Measurements from ENCODE around the gene TARS3.

Gene TARS3

DNA sequence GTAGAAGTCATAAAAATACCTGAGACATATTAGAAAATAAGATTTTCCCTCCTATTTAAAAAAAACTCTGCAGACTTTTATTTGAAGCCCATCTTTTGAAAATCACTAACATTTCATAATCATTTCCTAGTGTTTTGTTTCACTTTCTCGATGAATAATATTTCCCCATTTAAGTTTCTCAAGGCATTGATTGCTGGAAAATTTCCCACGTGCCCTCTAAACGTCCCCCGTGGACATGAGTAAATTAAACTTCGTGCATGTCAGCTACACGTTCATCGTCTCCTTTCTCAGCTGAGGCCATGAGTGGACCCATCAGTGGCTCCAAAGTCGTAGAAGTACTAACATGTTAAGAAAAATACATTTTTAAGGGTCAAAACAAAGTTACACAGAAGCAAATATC, 70.1 kb downstream of the TARS3 start:
- Histone ChIP-seq H3K9me3 (ENCODE audit: insufficient read depth, low read length, severe bottlenecking) (no peaks in the 10 kb centered on the region), H3K4me2 (ENCODE audit: insufficient read depth, low read length) (no peak overlapping the region), H3K27me3 (ENCODE audit: insufficient read depth, low read length, poor library complexity) (no peaks in the 10 kb centered on the region), H3K79me2 (ENCODE audit: insufficient read depth, low read length) (peaks cover 38% of the 10 kb centered on the region), H3K4me3 (ENCODE audit: low read depth in 1 of 2, low read length in 2 of 2) (no peak overlapping the region), H3K9ac (ENCODE audit: low read depth, low read length) (no peak overlapping the region), H3K4me1 (ENCODE audit: insufficient read depth, low read length) (peaks cover 35% of the 10 kb centered on the region), H3K27ac (ENCODE audit: low read length) (no peak overlapping the region), H4K20me1 (ENCODE audit: insufficient read depth, low read length) (peaks cover 9% of the 10 kb centered on the region; the same call in 1 of the 2 replicates), H3K36me3 (ENCODE audit: insufficient read depth, low read length) (peaks cover 10% of the 10 kb centered on the region), H2AFZ (ENCODE audit: low read depth, low read length) (no peak overlapping the region)
- ATAC-seq (ENCODE audit: insufficient read depth, low read depth) (no peak), DNase-seq (no peak)
- TF ChIP-seq EZH2 (IDR thresholded peaks at IDR 0.05; ENCODE audit: borderline replicate concordance, low read depth, low read length, severe bottlenecking), result no peak
- TF ChIP-seq, protein P1, sequence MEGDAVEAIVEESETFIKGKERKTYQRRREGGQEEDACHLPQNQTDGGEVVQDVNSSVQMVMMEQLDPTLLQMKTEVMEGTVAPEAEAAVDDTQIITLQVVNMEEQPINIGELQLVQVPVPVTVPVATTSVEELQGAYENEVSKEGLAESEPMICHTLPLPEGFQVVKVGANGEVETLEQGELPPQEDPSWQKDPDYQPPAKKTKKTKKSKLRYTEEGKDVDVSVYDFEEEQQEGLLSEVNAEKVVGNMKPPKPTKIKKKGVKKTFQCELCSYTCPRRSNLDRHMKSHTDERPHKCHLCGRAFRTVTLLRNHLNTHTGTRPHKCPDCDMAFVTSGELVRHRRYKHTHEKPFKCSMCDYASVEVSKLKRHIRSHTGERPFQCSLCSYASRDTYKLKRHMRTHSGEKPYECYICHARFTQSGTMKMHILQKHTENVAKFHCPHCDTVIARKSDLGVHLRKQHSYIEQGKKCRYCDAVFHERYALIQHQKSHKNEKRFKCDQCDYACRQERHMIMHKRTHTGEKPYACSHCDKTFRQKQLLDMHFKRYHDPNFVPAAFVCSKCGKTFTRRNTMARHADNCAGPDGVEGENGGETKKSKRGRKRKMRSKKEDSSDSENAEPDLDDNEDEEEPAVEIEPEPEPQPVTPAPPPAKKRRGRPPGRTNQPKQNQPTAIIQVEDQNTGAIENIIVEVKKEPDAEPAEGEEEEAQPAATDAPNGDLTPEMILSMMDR (IDR thresholded peaks at IDR 0.05; ENCODE audit: borderline replicate concordance, extremely low read depth, low read length, poor library complexity, severe bottlenecking), result no peak

DNA sequence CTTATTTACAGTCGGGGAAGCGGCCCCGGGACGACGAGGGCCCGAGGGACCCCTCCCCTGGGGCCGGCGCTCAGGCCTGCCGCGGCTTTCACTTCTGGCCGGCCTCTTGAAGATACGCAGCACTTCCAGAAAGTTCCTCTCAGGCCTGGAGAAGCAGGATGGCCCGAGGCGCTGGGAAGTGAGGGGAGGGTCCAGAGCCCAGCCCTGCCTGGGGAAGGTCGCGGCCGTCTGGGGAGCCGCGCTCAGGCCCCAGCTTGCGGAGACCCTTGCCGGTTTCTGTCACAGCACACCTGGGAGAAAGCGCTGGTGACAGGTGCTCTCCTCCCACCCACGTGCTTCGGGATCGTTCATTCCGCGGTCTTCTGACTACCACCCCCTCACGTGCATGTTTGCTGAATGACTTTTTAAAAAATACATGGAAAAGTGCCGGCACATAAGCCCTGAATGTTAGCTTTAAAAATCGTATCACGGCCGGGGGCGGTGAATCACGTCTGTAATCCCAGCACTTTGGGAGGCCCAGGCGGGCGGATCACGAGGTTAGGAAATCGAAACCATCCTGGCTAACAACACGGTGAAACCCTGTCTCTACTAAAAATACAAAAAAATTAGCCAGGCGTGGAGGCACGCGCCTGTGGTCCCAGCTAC, 71.4 kb downstream of the TARS3 start:
- ATAC-seq (ENCODE audit: insufficient read depth, low read depth) (no peak; the same call in 1 of the 3 replicates), DNase-seq (no peak)
- Histone ChIP-seq H3K4me2 (ENCODE audit: insufficient read depth, low read length) (peak overlapping the region; percentile 88), H4K20me1 (ENCODE audit: insufficient read depth, low read length) (peaks cover 15% of the 10 kb centered on the region; the same call in 1 of the 2 replicates), H2AFZ (ENCODE audit: low read depth, low read length) (peak overlapping the region; percentile 92), H3K9me3 (ENCODE audit: insufficient read depth, low read length, severe bottlenecking) (no peaks in the 10 kb centered on the region), H3K4me3 (ENCODE audit: low read depth in 1 of 2, low read length in 2 of 2) (peak overlapping the region; percentile 92 to 93; a peak in 3 of 4 replicates), H3K27ac (ENCODE audit: low read length) (peak overlapping the region; percentile 93), H3K4me1 (ENCODE audit: insufficient read depth, low read length) (peaks cover 45% of the 10 kb centered on the region), H3K27me3 (ENCODE audit: insufficient read depth, low read length, poor library complexity) (no peaks in the 10 kb centered on the region), H3K9ac (ENCODE audit: low read depth, low read length) (peak overlapping the region; percentile 91), H3K79me2 (ENCODE audit: insufficient read depth, low read length) (peaks cover 51% of the 10 kb centered on the region), H3K36me3 (ENCODE audit: insufficient read depth, low read length) (peaks cover 22% of the 10 kb centered on the region)
- TF ChIP-seq, protein P1 (IDR thresholded peaks at IDR 0.05; ENCODE audit: borderline replicate concordance, extremely low read depth, low read length, poor library complexity, severe bottlenecking), result no peak
- no peak for TF ChIP-seq EZH2 (IDR thresholded peaks at IDR 0.05; ENCODE audit: borderline replicate concordance, low read depth, low read length, severe bottlenecking)

DNA sequence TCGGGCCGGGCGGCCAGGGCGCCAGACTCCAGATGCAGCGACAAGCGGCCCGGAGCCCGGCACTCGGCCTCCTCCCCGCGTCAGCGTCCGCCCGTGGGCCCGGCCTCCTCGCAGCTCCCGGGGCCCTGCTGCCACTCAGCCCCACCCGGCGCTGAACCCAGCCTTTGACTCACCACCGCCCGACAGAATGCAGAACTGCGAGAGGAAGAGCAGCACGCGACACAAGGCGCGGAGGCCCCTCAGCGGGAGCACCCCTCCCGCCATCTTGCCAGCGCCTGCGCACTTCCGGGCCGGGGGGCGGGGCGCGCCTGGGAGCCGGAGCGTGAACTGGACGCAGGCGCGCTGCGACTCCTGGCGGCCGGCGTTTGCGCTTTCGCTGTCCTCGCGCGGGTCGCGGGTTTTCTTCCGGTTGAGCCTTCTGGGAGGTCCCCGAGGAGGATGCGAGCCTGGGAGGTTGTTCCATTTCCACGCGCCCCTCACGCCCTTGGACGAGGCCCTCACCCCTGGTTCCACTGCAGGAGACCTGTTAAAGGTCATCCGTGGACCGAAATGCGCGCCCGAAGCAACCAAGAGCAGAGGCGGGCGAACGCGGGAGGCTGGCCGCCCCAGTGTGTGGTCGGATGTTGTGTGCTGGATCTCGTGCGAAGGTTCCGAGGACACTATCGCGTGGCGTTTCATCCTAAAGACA, 72.0 kb downstream of the TARS3 start, which contains the start of gene TM2D3:
TM2D3 (minus strand) TSS at position 284 of the 688 bp plus-strand sequence; CDS start at position 264, 20 bp downstream.
- H4K20me1 ChIP-seq (ENCODE audit: insufficient read depth, low read length), result peaks cover 17% of the 10 kb centered on the region; the same call in 1 of the 2 replicates
- H3K27ac ChIP-seq (ENCODE audit: low read length), result peak within 1 kb of the TSS; percentile 93
- H3K79me2 ChIP-seq (ENCODE audit: insufficient read depth, low read length), result peaks cover 56% of the 10 kb centered on the region
- peak within 1 kb of the TSS; percentile 91 for H3K9ac ChIP-seq (ENCODE audit: low read depth, low read length)
- peaks cover 28% of the 10 kb centered on the region for H3K36me3 ChIP-seq (ENCODE audit: insufficient read depth, low read length)
- no peaks in the 10 kb centered on the region for H3K9me3 ChIP-seq (ENCODE audit: insufficient read depth, low read length, severe bottlenecking)
- peak within 1 kb of the TSS; percentile 92 for H2AFZ ChIP-seq (ENCODE audit: low read depth, low read length)
- peak within 1 kb of the TSS; percentile 88 for H3K4me2 ChIP-seq (ENCODE audit: insufficient read depth, low read length)
- ATAC-seq (ENCODE audit: insufficient read depth, low read depth), result peak; percentile 91
- no peak for TF ChIP-seq EZH2 (IDR thresholded peaks at IDR 0.05; ENCODE audit: borderline replicate concordance, low read depth, low read length, severe bottlenecking)
- TF ChIP-seq, protein P1 (IDR thresholded peaks at IDR 0.05; ENCODE audit: borderline replicate concordance, extremely low read depth, low read length, poor library complexity, severe bottlenecking), result peak; percentile 71
- DNase-seq, result peak; percentile 91
- peaks cover 47% of the 10 kb centered on the region for H3K4me1 ChIP-seq (ENCODE audit: insufficient read depth, low read length)
- H3K4me3 ChIP-seq (ENCODE audit: low read depth in 1 of 2, low read length in 2 of 2), result peak within 1 kb of the TSS; percentile 92 to 93
- no peaks in the 10 kb centered on the region for H3K27me3 ChIP-seq (ENCODE audit: insufficient read depth, low read length, poor library complexity)

All from DND-41 (cell line).